ENCODE data around the gene GMEB1. TPM values are rescaled to one million over a fixed set of nuclear protein-coding genes. Genes with fewer than 3 reads are reported as not detected.

Gene GMEB1
- total RNA-seq, 4 donors from 2014 or later: 4.0 to 12.8 (median 9.0) TPM

Small RNAs within 50 kb of the gene (small RNA-seq; reads per million reads assigned to genes)
- gene RF00422 (0 reads per million in 4 donors), gene RNU11 (0 reads per million in 4 donors)

Other genes starting within 250 kb of the GMEB1 start
- 10 to 100 TPM; 25.6 to 46.6 (median 35.8) TPM for gene RCC1, start 162.7 kb upstream of the GMEB1 start, total RNA-seq
- gene TRNAU1AP, start 115.7 kb upstream of the GMEB1 start, total RNA-seq: 10 to 100 TPM; 12.4 to 21.4 (median 16.4) TPM
- gene RAB42, start 76.5 kb upstream of the GMEB1 start, total RNA-seq: 1 to 10 TPM in 1 of 4 donors, under 1 TPM in 2, not detected in 1; 0.21 to 2.5 (median 0.83) TPM
- 10 to 100 TPM in 3 of 4 donors, 1 to 10 TPM in 1; 7.6 to 20.1 (median 13.1) TPM for gene TAF12, start 25.7 kb upstream of the GMEB1 start, total RNA-seq
- not detected for gene RNU11, start 20.2 kb upstream of the GMEB1 start, total RNA-seq
- 10 to 100 TPM; 55.0 to 66.2 (median 60.7) TPM for gene YTHDF2, start 68.2 kb downstream of the GMEB1 start, total RNA-seq
- gene OPRD1, start 143.4 kb downstream of the GMEB1 start, total RNA-seq: not detected
- gene EPB41, start 245.8 kb downstream of the GMEB1 start, total RNA-seq: 10 to 100 TPM; 28.5 to 43.9 (median 41.8) TPM

All from esophagus squamous epithelium (tissue), 4 donors.